ENCODE data around the gene ATP6V1F. TPM values are rescaled to one million over a fixed set of nuclear protein-coding genes. Genes with fewer than 3 reads are reported as not detected.

Gene ATP6V1F
- total RNA-seq, 1 experiment from 2014 or later = 169 TPM

DNA sequence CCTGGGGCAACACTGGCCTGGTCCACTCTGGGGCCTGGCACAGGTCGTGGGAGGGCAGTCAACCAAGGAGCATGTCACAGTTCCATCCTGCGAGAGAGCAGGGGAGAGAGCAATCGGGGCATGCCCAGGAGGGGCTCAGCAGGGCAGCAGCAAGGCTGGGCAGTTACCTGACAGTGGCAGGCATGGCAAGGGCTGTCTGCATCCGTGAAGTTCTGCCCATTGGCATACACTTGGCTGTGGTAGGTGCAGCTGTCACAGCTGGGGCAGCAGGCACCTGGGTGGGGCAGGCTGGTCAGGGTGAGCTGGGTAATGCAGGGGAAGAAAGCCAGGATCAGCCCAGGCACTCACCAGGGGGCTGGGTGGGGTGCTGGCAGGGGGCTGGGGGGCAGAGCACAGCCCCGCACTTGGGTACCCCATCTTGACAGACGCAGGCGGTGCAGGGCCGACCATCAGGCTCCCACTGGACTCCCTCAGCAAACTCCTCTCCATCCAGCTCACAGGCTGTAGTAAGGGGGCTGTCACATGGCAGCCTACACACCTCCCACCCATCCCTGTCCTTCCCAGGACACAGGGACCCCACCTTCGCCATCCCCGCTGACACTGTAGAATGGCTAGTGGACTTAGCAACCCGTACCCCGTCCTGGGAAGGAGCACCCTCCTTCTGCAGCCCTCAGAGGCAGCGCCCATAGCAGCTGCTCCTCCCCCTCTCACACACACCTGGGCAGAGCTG, 30.0 kb downstream of the ATP6V1F start:
- Histone ChIP-seq H3K4me1 (replicated peaks; ENCODE audit: insufficient read depth) (peaks cover 56% of the 10 kb centered on the region), H3K4me3 (peak overlapping the region; percentile 30; the same call in 1 of the 2 replicates), H3K9me3 (ENCODE audit: insufficient read depth, low read depth) (no peaks in the 10 kb centered on the region), H3K36me3 (ENCODE audit: low read depth) (no peaks in the 10 kb centered on the region), H3K9me2 (ENCODE audit: insufficient read depth) (no peaks in the 10 kb centered on the region), H2AFZ (no peak overlapping the region), H3K4me2 (peak overlapping the region; percentile 83), H3K27ac (peak overlapping the region; percentile 46), H3K79me2 (ENCODE audit: low read depth) (peaks cover 13% of the 10 kb centered on the region), H4K20me1 (ENCODE audit: insufficient read depth) (no peaks in the 10 kb centered on the region), H3F3A (ENCODE audit: insufficient read depth, low read depth) (peaks cover 50% of the 10 kb centered on the region; the same call in 1 of the 2 replicates), H3K27me3 (ENCODE audit: insufficient read depth, low read depth) (no peaks in the 10 kb centered on the region)
- POLR2A ChIA-PET (ENCODE audit: unreplicated experiment) = interaction anchor here (0.6 to 0.7 kb wide), 4 partner anchors 69 to 234 kb away, joined by 3 to 5 read pairs (median 4); no protein-coding TSS in a partner anchor
- TF ChIP-seq EZH2 (IDR thresholded peaks at IDR 0.05; ENCODE audit: low read depth) (no peak), CTCF (conservative IDR thresholded peaks at IDR 0.05) (no peak)
- CTCF ChIA-PET = interaction anchor here (0.7 to 0.9 kb wide), 2 partner anchors 9 to 19 kb away, joined by 3 to 4 read pairs; no protein-coding TSS in a partner anchor
- intact Hi-C loops (cut with micrococcal nuclease; ENCODE audit: unreplicated experiment) = loop anchor here (1.0 to 5.0 kb wide), 5 partner anchors 12 to 320 kb away; partner anchors contain the start of genes ATP6V1F and FLNC
- BruUV-seq (replicated peaks) = no TSS peak
- DNase-seq = peak; percentile 51 to 75

DNA sequence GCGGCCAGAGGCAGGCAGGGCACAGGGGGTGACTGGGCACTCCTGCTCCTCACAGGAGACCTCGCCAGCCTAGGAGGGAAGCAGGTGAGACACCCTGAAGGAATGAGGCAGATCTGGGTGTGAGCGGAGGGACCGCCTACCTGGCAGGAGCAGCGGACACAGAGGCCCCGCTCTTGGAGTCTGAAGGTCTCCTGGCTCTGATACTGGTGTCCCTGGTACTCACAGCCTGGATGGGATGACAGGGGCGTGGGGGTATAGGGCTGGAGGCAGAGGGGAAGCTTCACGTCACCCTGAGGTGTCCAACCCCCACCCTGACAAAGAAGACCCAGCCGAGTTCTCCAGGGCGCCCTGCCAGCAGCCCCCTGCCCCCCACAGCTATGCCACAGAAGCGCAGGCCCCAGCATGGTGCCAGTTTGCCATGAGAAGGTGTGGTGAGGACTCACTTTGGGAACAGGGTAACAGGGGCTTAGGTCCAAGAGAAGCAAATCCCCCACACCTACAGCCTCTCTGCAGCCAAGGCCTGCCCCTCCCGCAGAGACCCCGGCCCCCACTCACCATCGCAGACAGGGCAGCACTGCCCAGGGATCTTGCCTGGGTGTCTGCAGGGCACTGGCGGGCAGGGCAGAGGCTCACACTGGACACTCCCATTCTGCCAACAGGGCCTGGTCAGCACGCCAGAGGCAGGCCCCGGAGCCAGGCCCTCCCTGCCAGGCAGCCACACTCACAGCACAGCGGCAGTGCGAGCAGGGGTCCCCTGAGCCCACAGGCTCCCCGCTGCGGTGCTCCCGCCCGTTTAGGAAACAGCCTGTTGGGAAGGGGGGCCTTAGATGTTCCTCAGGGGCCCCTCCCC, 30.8 kb downstream of the ATP6V1F start:
- peak overlapping the region; percentile 75 for H3K27ac ChIP-seq
- peak overlapping the region; percentile 42; the same call in 1 of the 2 replicates for H3K4me3 ChIP-seq
- TF ChIP-seq CTCF (conservative IDR thresholded peaks at IDR 0.05) (no peak), EZH2 (IDR thresholded peaks at IDR 0.05; ENCODE audit: low read depth) (no peak)
- intact Hi-C loops (cut with micrococcal nuclease; ENCODE audit: unreplicated experiment) = loop anchor here (1.0 to 5.0 kb wide), 5 partner anchors 11 to 319 kb away; partner anchors contain the start of genes ATP6V1F and FLNC
- H3F3A ChIP-seq (ENCODE audit: insufficient read depth, low read depth) = peaks cover 42% of the 10 kb centered on the region; the same call in 1 of the 2 replicates
- peaks cover 49% of the 10 kb centered on the region for H3K4me1 ChIP-seq (replicated peaks; ENCODE audit: insufficient read depth)
- H3K36me3 ChIP-seq (ENCODE audit: low read depth) = no peaks in the 10 kb centered on the region
- no peaks in the 10 kb centered on the region for H4K20me1 ChIP-seq (ENCODE audit: insufficient read depth)
- no peaks in the 10 kb centered on the region for H3K9me2 ChIP-seq (ENCODE audit: insufficient read depth)
- POLR2A ChIA-PET (ENCODE audit: unreplicated experiment) = interaction anchor here (0.6 to 0.7 kb wide), 5 partner anchors 17 to 235 kb away, joined by 3 to 6 read pairs (median 4); partner anchors contain the start of gene KCP
- H2AFZ ChIP-seq = no peak overlapping the region
- H3K4me2 ChIP-seq = peak overlapping the region; percentile 83
- no peaks in the 10 kb centered on the region for H3K9me3 ChIP-seq (ENCODE audit: insufficient read depth, low read depth)
- H3K27me3 ChIP-seq (ENCODE audit: insufficient read depth, low read depth) = no peaks in the 10 kb centered on the region
- peaks cover 5% of the 10 kb centered on the region for H3K79me2 ChIP-seq (ENCODE audit: low read depth)
- CTCF ChIA-PET = interaction anchor here (0.7 kb wide), 1 partner anchor 18 kb away, joined by 3 read pairs; no protein-coding TSS in a partner anchor
- peak; percentile 97 for DNase-seq
- BruUV-seq (replicated peaks) = TSS peak; percentile 62

DNA sequence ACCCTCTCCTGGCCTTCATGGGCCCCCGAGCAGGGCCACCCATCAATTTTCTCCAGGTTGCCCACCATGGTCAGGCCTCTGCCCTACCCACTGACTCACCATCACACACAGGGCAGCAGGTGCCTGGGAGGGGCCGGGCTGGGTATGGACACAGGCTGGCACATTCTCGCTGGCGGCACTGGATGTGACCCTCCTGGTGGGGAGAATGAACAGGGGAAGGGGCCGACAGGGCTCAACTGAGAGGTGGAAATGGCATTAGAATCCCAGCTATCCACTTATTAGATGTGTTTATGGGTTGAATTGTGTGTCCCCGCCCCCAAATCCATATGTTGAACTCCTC, 31.4 kb downstream of the ATP6V1F start:
- CTCF ChIA-PET = no interaction called here

More for the DNA sequence above, 31.4 kb downstream of the ATP6V1F start:
- no TSS peak for BruUV-seq (replicated peaks)
- Histone ChIP-seq H3K9me2 (ENCODE audit: insufficient read depth) (no peaks in the 10 kb centered on the region), H3K4me3 (no peak overlapping the region), H3K4me2 (peak overlapping the region; percentile 83), H3F3A (ENCODE audit: insufficient read depth, low read depth) (peaks cover 38% of the 10 kb centered on the region; the same call in 1 of the 2 replicates), H3K79me2 (ENCODE audit: low read depth) (peaks cover 4% of the 10 kb centered on the region; the same call in 1 of the 2 replicates), H3K27me3 (ENCODE audit: insufficient read depth, low read depth) (no peaks in the 10 kb centered on the region), H3K9me3 (ENCODE audit: insufficient read depth, low read depth) (no peaks in the 10 kb centered on the region), H3K36me3 (ENCODE audit: low read depth) (no peaks in the 10 kb centered on the region), H3K27ac (peak overlapping the region; percentile 75), H2AFZ (no peak overlapping the region), H4K20me1 (ENCODE audit: insufficient read depth) (no peaks in the 10 kb centered on the region), H3K4me1 (replicated peaks; ENCODE audit: insufficient read depth) (peaks cover 43% of the 10 kb centered on the region)
- POLR2A ChIA-PET (ENCODE audit: unreplicated experiment) = interaction anchor here (0.6 kb wide), 1 partner anchor 17 kb away, joined by 6 read pairs; the partner anchor contains the start of gene KCP
- peak in 1 of 2 experiments; percentile 32 for DNase-seq
- intact Hi-C loops (cut with micrococcal nuclease; ENCODE audit: unreplicated experiment) = loop anchor here (5.0 kb wide), 3 partner anchors 62 to 318 kb away; partner anchors contain the start of gene FLNC
- TF ChIP-seq CTCF (conservative IDR thresholded peaks at IDR 0.05) = no peak
- no peak for TF ChIP-seq EZH2 (IDR thresholded peaks at IDR 0.05; ENCODE audit: low read depth)

Measured in PC-9 (cell line).